NT2/D1 (cell line): ENCODE results near the gene MGAT4A.

Experiments
- SUZ12 ChIP-seq: IDR thresholded peaks from 2 replicates; pipeline ENCODE4 v1.6.1; 2011; ENCODE audit not compliant: insufficient read length, insufficient read depth; ENCODE audit errors: extremely low read depth
- YY1 ChIP-seq: IDR thresholded peaks from 2 replicates; pipeline ENCODE4 v1.6.1; 2011; ENCODE audit not compliant: insufficient read length, insufficient read depth
- ZNF274 ChIP-seq: IDR thresholded peaks from 2 replicates; pipeline ENCODE4 v1.6.1; 2011; ENCODE audit warnings: mild to moderate bottlenecking, low read depth, low read length

DNA sequence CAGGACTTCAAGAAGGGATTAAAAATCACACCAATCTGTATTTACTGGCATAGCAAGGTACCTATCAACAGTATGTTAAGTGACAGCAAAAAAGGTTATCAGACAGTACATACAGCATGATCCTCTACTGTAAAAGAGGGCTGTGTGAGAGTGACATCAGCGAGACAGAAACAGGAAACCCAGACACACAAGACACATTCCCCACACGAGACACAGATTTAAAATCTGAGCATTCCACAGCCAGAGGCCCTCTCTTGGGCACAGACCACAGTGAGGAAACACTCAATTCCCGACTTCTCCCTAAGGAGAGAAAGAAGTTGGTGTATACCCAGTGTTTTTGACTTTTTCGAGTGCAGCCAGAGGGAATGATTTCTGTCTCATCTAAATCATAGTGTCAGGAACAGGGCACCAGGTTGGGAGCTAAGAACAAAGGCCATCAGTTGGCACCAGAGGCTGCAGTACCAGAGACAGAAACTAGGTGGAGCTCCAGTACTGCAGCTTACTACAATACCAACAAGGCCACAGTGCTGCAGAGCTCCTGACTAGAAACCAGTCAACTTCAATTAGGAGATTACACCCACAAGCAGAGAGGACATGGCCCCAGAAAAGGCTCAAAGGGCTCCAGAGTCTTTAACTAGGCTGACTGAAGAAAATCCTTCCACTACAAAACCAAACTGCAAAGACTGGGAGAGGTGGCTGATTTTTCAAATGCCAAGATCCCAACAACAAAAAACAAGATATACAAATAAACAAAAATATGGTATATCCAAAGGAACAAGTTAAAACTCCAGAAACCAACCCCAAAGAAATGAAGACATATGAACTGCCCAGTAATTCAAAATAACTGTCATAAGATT lies 81.6 kb downstream of the MGAT4A start:
- no peak for TF ChIP-seq YY1
- TF ChIP-seq SUZ12 = no peak
- TF ChIP-seq ZNF274 = no peak
